ENCODE measurements around the gene CD200R1.

- TF ChIP-seq NANOG (IDR thresholded peaks at IDR 0.05; ENCODE audit: borderline replicate concordance), result no peak
- no peak for TF ChIP-seq CTCF (conservative IDR thresholded peaks at IDR 0.05; ENCODE audit: low read depth in 2 of 2)
- no peak for TF ChIP-seq POLR2AphosphoS5 (IDR thresholded peaks at IDR 0.05; ENCODE audit: low read depth)
- no peak for TF ChIP-seq EZH2 (IDR thresholded peaks at IDR 0.05; ENCODE audit: low read depth, unreplicated experiment)
- TF ChIP-seq, protein P1, sequence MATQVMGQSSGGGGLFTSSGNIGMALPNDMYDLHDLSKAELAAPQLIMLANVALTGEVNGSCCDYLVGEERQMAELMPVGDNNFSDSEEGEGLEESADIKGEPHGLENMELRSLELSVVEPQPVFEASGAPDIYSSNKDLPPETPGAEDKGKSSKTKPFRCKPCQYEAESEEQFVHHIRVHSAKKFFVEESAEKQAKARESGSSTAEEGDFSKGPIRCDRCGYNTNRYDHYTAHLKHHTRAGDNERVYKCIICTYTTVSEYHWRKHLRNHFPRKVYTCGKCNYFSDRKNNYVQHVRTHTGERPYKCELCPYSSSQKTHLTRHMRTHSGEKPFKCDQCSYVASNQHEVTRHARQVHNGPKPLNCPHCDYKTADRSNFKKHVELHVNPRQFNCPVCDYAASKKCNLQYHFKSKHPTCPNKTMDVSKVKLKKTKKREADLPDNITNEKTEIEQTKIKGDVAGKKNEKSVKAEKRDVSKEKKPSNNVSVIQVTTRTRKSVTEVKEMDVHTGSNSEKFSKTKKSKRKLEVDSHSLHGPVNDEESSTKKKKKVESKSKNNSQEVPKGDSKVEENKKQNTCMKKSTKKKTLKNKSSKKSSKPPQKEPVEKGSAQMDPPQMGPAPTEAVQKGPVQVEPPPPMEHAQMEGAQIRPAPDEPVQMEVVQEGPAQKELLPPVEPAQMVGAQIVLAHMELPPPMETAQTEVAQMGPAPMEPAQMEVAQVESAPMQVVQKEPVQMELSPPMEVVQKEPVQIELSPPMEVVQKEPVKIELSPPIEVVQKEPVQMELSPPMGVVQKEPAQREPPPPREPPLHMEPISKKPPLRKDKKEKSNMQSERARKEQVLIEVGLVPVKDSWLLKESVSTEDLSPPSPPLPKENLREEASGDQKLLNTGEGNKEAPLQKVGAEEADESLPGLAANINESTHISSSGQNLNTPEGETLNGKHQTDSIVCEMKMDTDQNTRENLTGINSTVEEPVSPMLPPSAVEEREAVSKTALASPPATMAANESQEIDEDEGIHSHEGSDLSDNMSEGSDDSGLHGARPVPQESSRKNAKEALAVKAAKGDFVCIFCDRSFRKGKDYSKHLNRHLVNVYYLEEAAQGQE (IDR thresholded peaks at IDR 0.05; ENCODE audit: unreplicated experiment), result no peak
- no peak for TF ChIP-seq ZNF114 (CRISPR knock-in tag; IDR thresholded peaks at IDR 0.05)
- no peak for TF ChIP-seq EZH2phosphoT487 (IDR thresholded peaks at IDR 0.05; ENCODE audit: unreplicated experiment)
- no peak for TF ChIP-seq CREB1 (CRISPR knock-in tag; IDR thresholded peaks at IDR 0.05; ENCODE audit: low read depth)
- TF ChIP-seq, protein P2, sequence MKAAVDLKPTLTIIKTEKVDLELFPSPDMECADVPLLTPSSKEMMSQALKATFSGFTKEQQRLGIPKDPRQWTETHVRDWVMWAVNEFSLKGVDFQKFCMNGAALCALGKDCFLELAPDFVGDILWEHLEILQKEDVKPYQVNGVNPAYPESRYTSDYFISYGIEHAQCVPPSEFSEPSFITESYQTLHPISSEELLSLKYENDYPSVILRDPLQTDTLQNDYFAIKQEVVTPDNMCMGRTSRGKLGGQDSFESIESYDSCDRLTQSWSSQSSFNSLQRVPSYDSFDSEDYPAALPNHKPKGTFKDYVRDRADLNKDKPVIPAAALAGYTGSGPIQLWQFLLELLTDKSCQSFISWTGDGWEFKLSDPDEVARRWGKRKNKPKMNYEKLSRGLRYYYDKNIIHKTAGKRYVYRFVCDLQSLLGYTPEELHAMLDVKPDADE (IDR thresholded peaks at IDR 0.05), result no peak
- no peak for TF ChIP-seq JUNB (IDR thresholded peaks at IDR 0.05; ENCODE audit: unreplicated experiment)
- no peak for TF ChIP-seq ZNF331 (CRISPR knock-in tag; IDR thresholded peaks at IDR 0.05; ENCODE audit: low read depth)
- TF ChIP-seq STAT1 (IDR thresholded peaks at IDR 0.05; ENCODE audit: unreplicated experiment), result no peak
Observed at GRCh38 chr3:112889357-112889756, 85.5 kb downstream of the CD200R1 start.

All from GM23338 (cell line).